ENCODE data around the gene TIAM2. TPM values are rescaled to one million over a fixed set of nuclear protein-coding genes. Genes with fewer than 3 reads are reported as not detected.
"Not testable (repeated sequence)": the region's sequence is repeated elsewhere in the genome, so short reads cannot be mapped to it uniquely, and the experiment has no call there.

Gene TIAM2
- total RNA-seq, 1 experiment from 2014 or later: 10.2 TPM

DNA sequence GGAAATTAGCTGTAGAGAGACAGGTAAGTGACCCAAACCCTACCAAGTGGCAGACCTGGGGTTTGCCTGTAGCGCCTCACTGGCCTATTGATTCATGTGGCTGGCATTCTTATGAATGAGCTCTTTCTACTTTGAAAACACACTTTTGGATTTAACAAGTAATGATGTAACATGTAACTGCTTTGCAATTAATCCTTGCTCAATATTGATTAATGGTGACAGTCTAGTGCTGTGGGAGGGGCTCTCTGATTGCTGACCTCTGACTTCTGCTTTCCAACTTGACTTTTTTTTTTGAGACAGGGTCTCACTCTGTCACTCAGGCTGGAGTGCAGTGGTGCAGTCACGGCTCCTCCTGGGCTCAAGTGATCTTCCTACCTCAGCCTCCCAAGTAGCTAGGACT, 82.7 kb downstream of the TIAM2 start:
- H3K27me3 ChIP-seq (ENCODE audit: control insufficient read depth, insufficient read depth, low read length): no peaks in the 10 kb centered on the region
- H3K4me3 ChIP-seq (ENCODE audit: insufficient read depth, low read depth, low read length): no peak overlapping the region
- no peaks in the 10 kb centered on the region for H3K36me3 ChIP-seq (replicated peaks; ENCODE audit: control insufficient read depth, insufficient read depth, low read length)
- DNase-seq: no peak

DNA sequence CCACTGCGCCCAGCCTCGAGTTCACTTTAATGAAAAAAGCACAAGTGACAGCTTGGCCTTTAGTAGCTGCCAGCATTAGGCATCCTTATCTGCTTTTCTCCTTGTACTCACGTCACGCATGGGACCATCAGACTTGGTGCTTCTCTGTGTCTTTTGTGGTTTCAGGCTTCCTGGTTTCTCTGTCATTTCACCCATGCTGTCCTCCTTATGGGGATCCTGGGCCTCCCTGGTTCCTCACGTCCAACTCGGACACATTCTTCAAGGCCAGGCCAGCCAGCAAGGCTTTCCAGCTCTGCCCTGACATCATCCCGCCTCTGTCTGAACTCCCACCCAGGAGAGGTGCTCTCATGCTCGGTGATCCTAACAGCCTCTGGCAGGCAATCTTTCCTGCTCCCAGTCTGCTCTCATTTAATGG, 83.2 kb downstream of the TIAM2 start:
- no peak for DNase-seq
- H3K27me3 ChIP-seq (ENCODE audit: control insufficient read depth, insufficient read depth, low read length): no peaks in the 10 kb centered on the region

DNA sequence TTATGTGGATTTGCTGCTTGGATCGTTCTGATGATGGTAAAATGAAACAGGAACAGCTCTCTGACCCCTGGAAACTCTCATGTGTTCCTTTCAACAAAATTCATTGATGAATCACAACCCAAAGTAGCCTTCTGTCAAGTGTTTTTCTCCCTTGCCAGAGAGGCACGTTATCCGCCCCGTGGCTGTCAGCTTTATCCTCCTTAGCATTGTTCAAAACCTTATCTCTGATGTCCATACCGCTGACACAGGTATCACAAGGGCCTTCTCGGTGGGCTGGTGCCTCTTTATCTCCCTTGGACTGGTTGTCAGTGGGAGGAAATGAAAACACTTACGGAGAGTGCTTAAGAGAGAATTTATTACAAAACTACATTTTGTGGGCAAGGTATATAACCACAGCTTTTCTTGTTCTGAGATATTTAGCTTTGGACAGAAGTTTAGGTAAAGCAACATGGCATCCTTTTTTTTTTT, 84.9 kb downstream of the TIAM2 start:
- Histone ChIP-seq H3K27me3 (ENCODE audit: control insufficient read depth, insufficient read depth, low read length) (no peaks in the 10 kb centered on the region), H3K4me3 (ENCODE audit: insufficient read depth, low read depth, low read length) (no peak overlapping the region)
- DNase-seq: no peak

More for the DNA sequence above, 83.2 kb downstream of the TIAM2 start:
- Histone ChIP-seq H3K4me3 (ENCODE audit: insufficient read depth, low read depth, low read length) (no peak overlapping the region), H3K36me3 (replicated peaks; ENCODE audit: control insufficient read depth, insufficient read depth, low read length) (no peaks in the 10 kb centered on the region)

DNA sequence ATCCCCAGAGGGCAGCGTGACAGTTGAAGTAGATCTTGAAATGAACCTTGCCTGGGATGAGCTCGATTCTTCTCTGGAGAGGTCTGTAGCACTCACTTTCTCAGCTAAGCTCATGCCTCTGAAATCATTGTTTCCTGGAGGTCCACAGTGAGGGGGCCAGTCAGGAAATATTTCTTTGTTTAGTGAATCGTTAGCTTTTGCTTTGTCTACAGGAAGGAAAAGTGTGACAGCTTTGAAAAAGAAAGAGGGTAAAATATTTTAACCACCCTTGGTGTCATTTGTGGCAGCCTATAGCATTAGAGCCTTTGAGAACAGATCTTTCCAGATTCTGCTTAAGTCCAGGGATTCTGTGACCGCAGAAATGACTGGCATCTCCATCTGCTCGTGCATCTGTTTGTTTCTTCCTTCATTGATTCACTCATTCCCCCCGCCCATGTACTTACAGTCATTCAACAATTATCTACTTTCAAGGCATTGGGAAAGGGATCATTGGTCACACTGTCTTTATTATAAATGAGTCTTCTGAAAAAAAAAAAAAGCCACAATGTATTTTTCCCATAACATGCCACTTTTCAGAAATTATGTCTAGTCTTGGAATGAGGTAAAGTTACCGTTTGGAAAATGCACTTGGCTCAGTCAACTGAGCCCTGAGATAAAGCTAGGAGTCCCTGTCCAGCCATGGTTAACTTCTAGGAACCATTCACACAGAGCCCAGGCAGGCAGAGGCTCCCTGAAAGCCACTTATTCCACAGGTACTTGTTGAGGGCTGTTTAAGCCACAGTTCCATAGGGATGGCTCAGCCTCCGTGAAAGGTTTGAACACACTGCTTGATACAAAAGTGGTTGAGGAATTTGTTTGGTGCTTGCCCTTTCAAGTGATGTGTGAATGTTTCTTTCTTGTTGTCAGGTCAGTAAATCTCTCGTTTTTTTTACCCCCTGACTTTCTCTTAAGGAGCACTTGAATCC, 86.0 kb downstream of the TIAM2 start:
- H3K27me3 ChIP-seq (ENCODE audit: control insufficient read depth, insufficient read depth, low read length): no peaks in the 10 kb centered on the region
- no peaks in the 10 kb centered on the region for H3K36me3 ChIP-seq (replicated peaks; ENCODE audit: control insufficient read depth, insufficient read depth, low read length)
- no peak overlapping the region for H3K4me3 ChIP-seq (ENCODE audit: insufficient read depth, low read depth, low read length)
- DNase-seq: no peak

More for the DNA sequence above, 84.9 kb downstream of the TIAM2 start:
- H3K36me3 ChIP-seq (replicated peaks; ENCODE audit: control insufficient read depth, insufficient read depth, low read length): no peaks in the 10 kb centered on the region

DNA sequence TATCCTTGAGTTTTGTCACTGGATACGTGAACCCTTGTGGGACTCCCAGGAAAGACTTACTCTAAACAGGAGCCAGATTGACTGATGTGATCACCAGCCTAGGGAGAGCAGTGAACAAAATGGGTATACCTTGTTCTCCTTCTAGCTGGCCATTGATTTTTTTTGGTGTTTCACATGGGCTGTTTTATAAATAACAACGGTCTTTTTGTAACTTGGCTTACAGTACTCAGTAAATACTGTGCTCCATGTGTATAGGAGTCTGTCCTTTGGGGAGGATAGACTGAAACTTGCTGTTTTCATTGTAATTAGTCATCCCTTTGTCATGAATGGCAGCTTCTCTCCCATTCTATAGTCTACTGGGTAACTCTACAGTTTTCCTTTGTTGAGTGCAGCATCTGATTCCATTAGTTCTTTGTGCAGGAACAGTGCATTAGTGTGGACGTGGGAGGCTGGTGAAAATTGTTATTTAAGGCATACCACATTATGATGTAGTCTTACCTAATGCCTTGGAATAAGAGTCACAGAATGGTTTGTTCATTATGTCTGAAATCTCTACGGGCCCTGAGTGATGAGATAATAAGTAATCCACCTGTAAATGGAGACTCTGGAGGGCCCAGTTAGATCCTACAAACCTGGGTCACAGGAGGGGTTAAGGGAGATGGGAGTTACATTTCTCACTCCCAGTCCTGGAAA, 89.5 kb downstream of the TIAM2 start:
- H3K36me3 ChIP-seq (replicated peaks; ENCODE audit: control insufficient read depth, insufficient read depth, low read length): no peaks in the 10 kb centered on the region
- DNase-seq: no peak
- no peak overlapping the region for H3K4me3 ChIP-seq (ENCODE audit: insufficient read depth, low read depth, low read length)
- H3K27me3 ChIP-seq (ENCODE audit: control insufficient read depth, insufficient read depth, low read length): no peaks in the 10 kb centered on the region

DNA sequence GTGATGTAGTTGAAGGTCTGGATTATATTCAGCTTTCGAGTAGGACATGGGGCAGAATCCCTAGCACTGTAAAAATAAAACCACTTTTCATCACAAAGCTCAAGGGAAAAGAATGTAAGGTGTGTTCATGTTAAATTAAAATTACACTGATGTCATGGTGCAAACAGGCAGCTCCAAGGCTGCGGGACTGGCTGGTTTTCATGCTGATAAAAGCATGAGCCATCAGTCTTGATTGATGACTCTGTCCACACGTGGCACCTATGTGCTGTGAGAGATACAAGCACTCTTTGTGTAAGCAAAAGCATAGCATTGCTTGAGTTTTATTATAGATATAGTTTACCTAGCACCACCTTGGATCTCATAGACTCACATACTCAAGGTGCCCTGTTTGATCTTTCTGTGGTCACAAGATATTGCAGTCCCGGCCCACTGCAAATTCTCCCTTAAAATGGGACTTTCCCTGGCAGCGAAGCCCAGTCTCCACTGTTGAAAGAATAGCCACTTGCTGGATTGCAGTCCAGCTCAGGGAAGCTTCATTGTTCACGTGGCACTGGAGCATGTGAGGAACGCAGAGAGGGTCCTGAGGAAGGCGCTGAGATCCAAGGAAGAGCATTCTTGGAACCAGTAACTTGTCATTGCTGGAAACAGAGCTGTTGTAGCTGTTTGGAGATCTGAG, 90.6 kb downstream of the TIAM2 start:
- Histone ChIP-seq H3K4me3 (ENCODE audit: insufficient read depth, low read depth, low read length) (no peak overlapping the region), H3K27me3 (ENCODE audit: control insufficient read depth, insufficient read depth, low read length) (no peaks in the 10 kb centered on the region), H3K36me3 (replicated peaks; ENCODE audit: control insufficient read depth, insufficient read depth, low read length) (no peaks in the 10 kb centered on the region)
- DNase-seq: no peak

DNA sequence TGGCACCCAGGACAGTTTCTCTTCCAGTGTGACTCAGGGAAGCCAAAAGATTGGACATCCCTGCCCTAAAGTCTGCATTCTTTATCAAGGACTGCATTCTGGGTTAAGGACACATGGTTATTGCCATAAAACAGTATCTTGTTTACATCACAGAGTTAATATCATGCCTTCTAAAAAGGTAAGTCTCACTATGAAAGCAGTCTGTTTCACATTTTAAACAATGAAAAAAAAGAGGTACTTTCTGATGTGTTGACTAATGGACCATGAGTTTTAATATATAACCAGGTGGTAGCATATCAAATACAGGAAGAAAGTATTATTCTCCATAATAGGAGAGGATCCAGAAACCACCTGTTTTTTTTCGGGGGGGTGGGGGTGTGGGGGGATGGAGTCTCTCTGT, 93.7 kb downstream of the TIAM2 start:
- DNase-seq: no peak
- no peaks in the 10 kb centered on the region for H3K36me3 ChIP-seq (replicated peaks; ENCODE audit: control insufficient read depth, insufficient read depth, low read length)
- no peaks in the 10 kb centered on the region for H3K27me3 ChIP-seq (ENCODE audit: control insufficient read depth, insufficient read depth, low read length)
- no peak overlapping the region for H3K4me3 ChIP-seq (ENCODE audit: insufficient read depth, low read depth, low read length)

DNA sequence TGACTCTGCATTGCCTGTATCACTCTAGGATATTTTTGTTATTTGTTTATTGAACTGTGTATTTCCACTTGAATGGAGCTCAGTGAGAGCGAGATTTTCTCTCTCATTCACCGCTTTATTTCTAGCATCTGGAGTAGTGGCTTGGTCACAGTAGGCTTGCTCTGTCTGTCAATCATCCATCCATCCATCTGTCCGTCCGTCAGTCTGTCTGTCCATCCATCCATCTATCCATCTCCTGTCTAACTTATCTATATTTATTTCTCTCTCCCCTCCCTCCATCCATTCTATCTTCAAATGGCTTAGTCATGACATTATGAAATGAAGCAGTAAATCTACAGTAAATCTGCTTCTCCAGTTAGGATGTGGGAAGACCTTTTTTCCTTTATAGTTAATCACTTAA, 94.6 kb downstream of the TIAM2 start:
- Histone ChIP-seq H3K4me3 (ENCODE audit: insufficient read depth, low read depth, low read length) (no peak overlapping the region), H3K27me3 (ENCODE audit: control insufficient read depth, insufficient read depth, low read length) (no peaks in the 10 kb centered on the region), H3K36me3 (replicated peaks; ENCODE audit: control insufficient read depth, insufficient read depth, low read length) (no peaks in the 10 kb centered on the region)
- no peak for DNase-seq

DNA sequence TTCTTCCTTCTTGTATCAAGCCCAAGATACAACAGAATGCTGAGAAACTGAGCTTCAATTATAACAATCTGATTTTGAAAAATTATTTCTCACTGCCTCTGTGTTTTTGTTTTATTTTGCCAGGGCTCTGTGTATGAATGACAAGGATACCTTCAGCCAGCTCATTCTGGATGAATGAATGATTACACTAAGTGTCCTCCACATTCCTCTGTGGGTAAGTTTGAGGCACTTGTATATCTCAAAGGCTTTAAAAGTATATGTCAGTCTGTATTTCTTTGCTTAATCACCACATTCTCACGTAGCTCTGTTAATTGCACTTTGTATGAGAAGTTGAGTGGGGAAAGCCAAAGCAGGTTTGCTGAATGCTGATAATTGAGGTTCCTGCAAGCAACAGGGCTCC, 95.1 kb downstream of the TIAM2 start:
- H3K4me3 ChIP-seq (ENCODE audit: insufficient read depth, low read depth, low read length): no peak overlapping the region
- DNase-seq: no peak
- H3K36me3 ChIP-seq (replicated peaks; ENCODE audit: control insufficient read depth, insufficient read depth, low read length): no peaks in the 10 kb centered on the region
- H3K27me3 ChIP-seq (ENCODE audit: control insufficient read depth, insufficient read depth, low read length): no peaks in the 10 kb centered on the region

DNA sequence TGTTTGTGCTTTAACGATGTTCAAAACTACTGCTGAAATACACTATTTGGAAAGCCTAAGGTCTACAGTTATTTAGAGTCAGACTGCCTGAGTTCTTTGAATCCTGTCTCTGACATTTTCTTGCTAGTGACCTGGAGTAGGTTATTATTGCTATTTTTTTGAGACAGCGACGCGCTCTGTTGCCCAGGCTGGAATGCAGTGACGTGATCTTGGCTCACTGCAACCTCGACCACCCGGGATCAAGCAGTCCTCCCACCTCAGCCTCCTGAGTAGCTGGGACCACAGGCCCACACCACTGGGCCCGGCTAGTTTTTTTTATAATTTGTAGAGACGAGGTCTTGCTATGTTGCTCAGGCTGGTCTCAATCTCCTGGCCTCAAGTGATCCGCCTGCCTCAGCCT, 96.6 kb downstream of the TIAM2 start:
- Histone ChIP-seq H3K36me3 (replicated peaks; ENCODE audit: control insufficient read depth, insufficient read depth, low read length) (no peaks in the 10 kb centered on the region), H3K27me3 (ENCODE audit: control insufficient read depth, insufficient read depth, low read length) (no peaks in the 10 kb centered on the region), H3K4me3 (ENCODE audit: insufficient read depth, low read depth, low read length) (no peak overlapping the region)
- no peak for DNase-seq

DNA sequence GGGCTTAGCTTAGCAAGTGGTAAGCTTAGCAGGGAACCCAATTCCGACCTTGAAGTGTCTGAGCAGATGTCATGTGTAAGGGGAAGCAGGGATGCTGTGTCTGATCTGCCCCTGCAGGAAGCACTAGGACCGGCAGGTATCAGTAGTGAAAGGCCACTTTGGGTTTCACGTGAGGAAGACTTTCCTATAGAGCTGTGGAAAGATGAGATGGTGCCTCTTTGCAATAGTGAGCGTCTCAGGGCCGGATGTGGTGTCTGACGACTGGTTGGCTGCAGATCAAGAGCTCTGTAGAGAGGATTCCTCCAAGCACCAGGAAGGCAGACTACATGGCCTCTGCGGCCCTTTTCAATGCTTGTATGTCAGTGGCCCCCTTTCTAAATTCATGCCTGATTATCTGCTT, 98.3 kb downstream of the TIAM2 start:
- DNase-seq: no peak
- Histone ChIP-seq H3K4me3 (ENCODE audit: insufficient read depth, low read depth, low read length) (no peak overlapping the region), H3K27me3 (ENCODE audit: control insufficient read depth, insufficient read depth, low read length) (no peaks in the 10 kb centered on the region), H3K36me3 (replicated peaks; ENCODE audit: control insufficient read depth, insufficient read depth, low read length) (no peaks in the 10 kb centered on the region)

DNA sequence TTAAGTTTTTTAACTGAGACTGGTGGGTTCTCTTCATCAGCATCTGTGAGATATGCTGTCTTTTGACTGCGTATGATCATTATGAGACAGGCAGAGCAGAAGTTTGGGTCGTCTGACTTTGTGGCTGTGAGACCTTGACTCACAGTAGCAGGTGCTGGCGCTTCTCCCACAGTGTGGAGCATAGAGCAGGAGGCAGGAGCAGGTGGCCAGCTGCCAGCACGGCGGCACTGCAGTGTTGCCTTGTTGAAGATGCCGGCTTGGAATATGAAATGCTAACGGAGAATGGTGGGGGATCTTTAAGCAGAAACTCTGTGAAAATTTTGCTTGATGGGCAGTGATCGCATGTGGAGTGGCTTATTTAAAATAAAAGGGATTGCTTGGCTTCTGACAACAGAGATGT, 105.0 kb downstream of the TIAM2 start:
- Histone ChIP-seq H3K4me3 (ENCODE audit: insufficient read depth, low read depth, low read length) (no peak overlapping the region), H3K36me3 (replicated peaks; ENCODE audit: control insufficient read depth, insufficient read depth, low read length) (no peaks in the 10 kb centered on the region), H3K27me3 (ENCODE audit: control insufficient read depth, insufficient read depth, low read length) (no peaks in the 10 kb centered on the region)
- no peak for DNase-seq

DNA sequence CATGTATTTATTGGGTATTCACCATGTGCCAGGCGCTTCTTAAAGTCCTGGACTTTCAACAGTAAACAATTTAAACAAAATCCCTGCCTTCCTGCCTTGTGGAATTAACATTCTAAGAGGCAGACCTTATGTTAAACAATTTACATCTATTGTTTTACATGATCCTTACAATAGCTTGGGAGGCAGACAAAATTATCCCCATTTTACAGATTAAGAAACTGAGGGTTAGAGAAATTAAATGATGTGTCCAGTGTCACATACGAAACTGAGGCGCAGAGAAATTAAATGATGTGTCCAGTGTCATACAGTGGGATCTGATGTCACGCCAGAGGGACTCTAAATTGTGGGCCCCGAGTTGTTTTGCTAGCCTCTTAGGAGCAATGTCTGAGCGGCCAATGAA, 105.5 kb downstream of the TIAM2 start:
- no peak for DNase-seq
- H3K27me3 ChIP-seq (ENCODE audit: control insufficient read depth, insufficient read depth, low read length): no peaks in the 10 kb centered on the region
- no peaks in the 10 kb centered on the region for H3K36me3 ChIP-seq (replicated peaks; ENCODE audit: control insufficient read depth, insufficient read depth, low read length)
- no peak overlapping the region for H3K4me3 ChIP-seq (ENCODE audit: insufficient read depth, low read depth, low read length)

DNA sequence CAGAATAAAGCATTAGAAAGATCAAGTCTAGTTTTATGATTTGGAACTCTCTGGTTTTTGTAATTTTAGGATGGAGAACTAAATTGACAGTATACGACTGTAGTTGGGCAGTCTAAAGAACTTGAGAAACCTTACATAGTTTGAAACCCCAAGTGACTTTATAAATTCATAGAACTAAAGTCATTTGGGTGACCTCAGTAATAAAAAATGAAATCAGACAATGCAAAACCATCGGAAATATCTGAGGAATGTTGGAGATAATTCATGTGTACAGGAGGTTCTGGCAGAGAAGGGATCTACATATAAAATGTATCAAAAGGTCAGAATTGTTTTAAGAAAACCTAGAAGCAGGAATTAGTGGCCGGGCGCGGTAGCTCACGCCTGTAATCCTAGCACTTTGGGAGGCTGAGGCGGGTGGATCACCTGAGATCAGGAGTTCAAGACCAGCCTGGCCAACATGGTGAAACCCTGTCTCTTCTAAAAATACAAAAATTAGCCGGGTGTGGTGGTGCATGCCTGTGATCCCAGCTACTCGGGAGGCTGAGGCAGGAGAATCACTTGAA, 108.0 kb downstream of the TIAM2 start:
- DNase-seq; H3K36me3 ChIP-seq (replicated peaks; ENCODE audit: control insufficient read depth, insufficient read depth, low read length); H3K4me3 ChIP-seq (ENCODE audit: insufficient read depth, low read depth, low read length); H3K27me3 ChIP-seq (ENCODE audit: control insufficient read depth, insufficient read depth, low read length): not testable (repeated sequence)
